Activated effector memory CD4-positive, alpha-beta T cell treated with Interleukin-2 at 50 U/mL for 16 hours (primary cell): ENCODE measurements around the gene GAGE10.
A peak's percentile ranks its signal among the peaks of the same experiment; 100 is the strongest.

Source experiments
- DNase-seq: peaks from one replicate; pipeline ENCODE4 v3.0.0-alpha.2; 2020

The GAGE10 gene

GRCh38 chrX:49303346-49303745 is at the start of gene GAGE10:
TSS of gene GAGE10 (plus strand) at chrX:49303646. CDS start at chrX:49304860, 1,214 bp downstream.
- DNase-seq = no peak

GRCh38 chrX:49254639-49255038 is 48.8 kb upstream of the GAGE10 start:
- DNase-seq = no peak

GRCh38 chrX:49256268-49256995 is 47.0 kb upstream of the GAGE10 start:
- DNase-seq = no peak

- no peak for DNase-seq
These were observed 46.2 kb upstream of the GAGE10 start for GRCh38 chrX:49257074-49257790.

GRCh38 chrX:49257846-49258748 is 45.3 kb upstream of the GAGE10 start:
- DNase-seq = no peak

- no peak for DNase-seq
These were observed 44.7 kb upstream of the GAGE10 start for GRCh38 chrX:49258749-49259124.

GRCh38 chrX:49260221-49260985 is 43.0 kb upstream of the GAGE10 start:
- no peak for DNase-seq

GRCh38 chrX:49262603-49263002 is 40.8 kb upstream of the GAGE10 start:
- DNase-seq = no peak

- no peak for DNase-seq
These were observed 39.8 kb upstream of the GAGE10 start for GRCh38 chrX:49263631-49264030.

GRCh38 chrX:49264460-49264859 is 39.0 kb upstream of the GAGE10 start, which contains the start of gene FOXP3:
TSS of gene FOXP3 (minus strand) at chrX:49264710. CDS start at chrX:49258505, 6,205 bp downstream.
- DNase-seq = no peak

- DNase-seq = no peak
These were observed 36.7 kb upstream of the GAGE10 start for GRCh38 chrX:49266523-49267445.

GRCh38 chrX:49268702-49269009 is 34.8 kb upstream of the GAGE10 start:
- DNase-seq = no peak

- peak; percentile 89 for DNase-seq
These were observed 34.3 kb upstream of the GAGE10 start for GRCh38 chrX:49269010-49269766.

GRCh38 chrX:49269767-49270248 is 33.6 kb upstream of the GAGE10 start, which contains the start of gene PPP1R3F:
TSS of gene PPP1R3F (plus strand) at chrX:49269793. CDS start at chrX:49269870, 77 bp downstream.
- no peak for DNase-seq

GRCh38 chrX:49270249-49270921 is 33.1 kb upstream of the GAGE10 start:
- no peak for DNase-seq

- no peak for DNase-seq
These were observed 32.1 kb upstream of the GAGE10 start for GRCh38 chrX:49271341-49271740.

GRCh38 chrX:49272421-49272820 is 31.0 kb upstream of the GAGE10 start:
- no peak for DNase-seq

- DNase-seq = peak; percentile 24
These were observed 30.2 kb upstream of the GAGE10 start for GRCh38 chrX:49273181-49273727.

GRCh38 chrX:49276207-49276606 is 27.2 kb upstream of the GAGE10 start:
- no peak for DNase-seq
